HepG2 (cell line): Measurements from ENCODE around the gene WNT6. TPM values are rescaled to one million over a fixed set of nuclear protein-coding genes. Genes with fewer than 3 reads are reported as not detected.

Experiments
- ATAC-seq: fragments of 200-7000 bp; cut with Tn5 transposase; 3 replicates; pipeline ENCODE4 v1.9.1; 2020; ENCODE audit warnings: mild to moderate bottlenecking, moderate library complexity
- BruUV-seq: library from RNA; stranded (reverse); fragments of 400-500 nt; replicated peaks from 2 replicates; lab custom pipeline; 2021; lab: Mats Ljungman, UMichigan
- CTCF ChIA-PET: fragments of 300-600 bp; formaldehyde crosslinking; extraction: SDS; loops from one replicate; lab custom pipeline; 2021; ENCODE audit warnings: low total read pairs, inconsistent platforms, low intra/inter-chr PET ratio; lab: Yijun Ruan, JAX
- POLR2A ChIA-PET: fragments of 350-600 bp; sonication (Branson Sonifier 250); formaldehyde crosslinking; loops from one replicate; lab custom pipeline; 2020; ENCODE audit warnings: antibody characterized with exemption, inconsistent platforms; lab: Yijun Ruan, JAX
- DNase-seq: peaks from one replicate; pipeline ENCODE4 v3.0.0-alpha.2; 2015; ENCODE audit warnings: low spot score
- FAIRE-seq: peaks from 3 replicates; lab custom pipeline; 2011; peaks lifted over from hg19 to GRCh38; lab: Jason Lieb, UNC
- H2AFZ ChIP-seq: one replicate; pipeline ENCODE4 v1.6.1; 2011; ENCODE audit warnings: low read length, inconsistent platforms
- H3K27ac ChIP-seq: fragments of 300-600 bp; 3 replicates; pipeline ENCODE4 v1.8.0; 2011; ENCODE audit warnings: mixed run types, mild to moderate bottlenecking, mixed read lengths, low read length, inconsistent platforms; ENCODE audit not compliant: insufficient read depth; ENCODE audit errors: extremely low read length
- H3K27me3 ChIP-seq, 2 experiments: fragments of 200-600 bp in 1 of 2; 2 replicates in 1 of 2; 3 replicates in 1 of 2; pipeline versions ENCODE4 v1.6.0 to v1.8.0; 2011; ENCODE audit warnings: low read length in 2 of 2, mild to moderate bottlenecking in 2 of 2, moderate library complexity in 2 of 2, inconsistent platforms in 1 of 2; ENCODE audit not compliant: insufficient read depth in 2 of 2, control insufficient read depth in 1 of 2
- H3K36me3 ChIP-seq, 2 experiments: fragments of 200-600 bp in 1 of 2; replicated peaks in 1 of 2; 2 replicates in 1 of 2; 3 replicates in 1 of 2; pipeline versions ENCODE4 v1.5.1 to v1.8.0; 2011; ENCODE audit warnings: low read length in 2 of 2, inconsistent platforms in 1 of 2; ENCODE audit not compliant: insufficient read depth in 2 of 2, control insufficient read depth in 1 of 2
- H3K4me1 ChIP-seq: 2 replicates; pipeline ENCODE4 v1.5.1; 2012; ENCODE audit warnings: low read length, inconsistent platforms; ENCODE audit not compliant: insufficient read depth
- H3K4me2 ChIP-seq: 2 replicates; pipeline ENCODE4 v1.6.0; 2011; ENCODE audit warnings: low read depth, low read length, inconsistent platforms
- H3K4me3 ChIP-seq, 3 experiments: fragments of 200-600 bp in 1 of 3; sonication (generic), shearing (Covaris generic) in 1 of 3; replicated peaks in 1 of 3; 2 replicates each; pipeline ENCODE4 v1.5.1; 2011 to 2016; ENCODE audit warnings: low read length in 3 of 3, inconsistent platforms in 2 of 3, low read depth in 2 of 3, mild to moderate bottlenecking in 2 of 3, control low read depth in 1 of 3, mixed read lengths in 1 of 3; ENCODE audit not compliant: insufficient read depth in 1 of 3
- H3K79me2 ChIP-seq: one replicate; pipeline ENCODE4 v1.6.1; 2011; ENCODE audit warnings: low read length, inconsistent platforms; ENCODE audit not compliant: insufficient read depth
- H3K9ac ChIP-seq: 2 replicates; pipeline ENCODE4 v1.6.0; 2011; ENCODE audit warnings: mild to moderate bottlenecking, low read depth, low read length, inconsistent platforms; ENCODE audit not compliant: insufficient read depth
- H3K9me3 ChIP-seq: 2 replicates; pipeline ENCODE4 v1.5.1; 2012; ENCODE audit warnings: mild to moderate bottlenecking, low read length
- H4K20me1 ChIP-seq: 2 replicates; pipeline ENCODE4 v1.6.0; 2011; ENCODE audit warnings: inconsistent platforms, mild to moderate bottlenecking, low read length, moderate library complexity; ENCODE audit not compliant: insufficient read depth
- AGO1 ChIP-seq: fragments of 200-400 bp; formaldehyde crosslinking; IDR thresholded peaks from 2 replicates; pipeline ENCODE4 v1.6.1; 2017; ENCODE audit warnings: mild to moderate bottlenecking, low read depth, low read length, moderate library complexity; ENCODE audit not compliant: poor library complexity, severe bottlenecking
- ARID2 ChIP-seq: sonication (generic); formaldehyde crosslinking; IDR thresholded peaks from 2 replicates; pipeline ENCODE4 v1.8.1; 2022; ENCODE audit warnings: mild to moderate bottlenecking, missing genetic modification reagents, borderline replicate concordance
- ARNT2 ChIP-seq: sonication (generic); formaldehyde crosslinking; IDR thresholded peaks from 2 replicates; pipeline ENCODE4 v1.8.0; 2022; ENCODE audit warnings: mild to moderate bottlenecking, low read depth, missing genetic modification reagents, moderate library complexity
- CHD4 ChIP-seq: fragments of 200-600 bp; sonication (generic); IDR thresholded peaks from 2 replicates; pipeline ENCODE4 v1.7.0; 2017; ENCODE audit warnings: mild to moderate bottlenecking, low read length, borderline replicate concordance
- HDAC6 ChIP-seq: fragments of 200-600 bp; sonication (generic); IDR thresholded peaks from 2 replicates; pipeline ENCODE4 v1.7.0; 2017; ENCODE audit warnings: mild to moderate bottlenecking, antibody characterized with exemption, low read length, low read depth
- MTF2 ChIP-seq: sonication (generic); formaldehyde crosslinking; IDR thresholded peaks from 2 replicates; pipeline ENCODE4 v1.5.0; 2020; ENCODE audit warnings: missing genetic modification reagents, borderline replicate concordance
- SP5 ChIP-seq: IDR thresholded peaks from 2 replicates; pipeline ENCODE4 v1.6.1; 2016; ENCODE audit warnings: low read depth, borderline replicate concordance
- TBP ChIP-seq: sonication (generic); formaldehyde crosslinking; IDR thresholded peaks from 2 replicates; pipeline ENCODE4 v1.5.0; 2020; ENCODE audit warnings: missing genetic modification reagents
- WIZ ChIP-seq: sonication (generic); formaldehyde crosslinking; IDR thresholded peaks from 2 replicates; pipeline ENCODE4 v1.5.1; 2020; ENCODE audit warnings: mild to moderate bottlenecking, missing genetic modification reagents
- XRCC5 ChIP-seq: fragments of 200-400 bp; formaldehyde crosslinking; optimal IDR thresholded peaks from 2 replicates; pipeline ENCODE3; 2017; ENCODE audit warnings: mild to moderate bottlenecking, low read length
- YEATS2 ChIP-seq: sonication (generic); formaldehyde crosslinking; IDR thresholded peaks from 2 replicates; pipeline ENCODE4 v1.4.0; 2020; ENCODE audit warnings: missing genetic modification reagents, borderline replicate concordance
- ZBTB37 ChIP-seq: sonication (generic); formaldehyde crosslinking; IDR thresholded peaks from 2 replicates; pipeline ENCODE4 v1.4.0; 2020; ENCODE audit warnings: mild to moderate bottlenecking, missing genetic modification reagents
- ZNF263 ChIP-seq: sonication (generic); formaldehyde crosslinking; IDR thresholded peaks from 2 replicates; pipeline ENCODE4 v1.4.0; 2020; ENCODE audit warnings: missing genetic modification reagents
- ZNF543 ChIP-seq: sonication (generic); formaldehyde crosslinking; IDR thresholded peaks from 2 replicates; pipeline ENCODE4 v1.4.0; 2020; ENCODE audit warnings: mild to moderate bottlenecking, missing genetic modification reagents
- ZNF629 ChIP-seq: sonication (generic); formaldehyde crosslinking; conservative IDR thresholded peaks from 2 replicates; pipeline ENCODE4 v1.5.0; 2020; ENCODE audit warnings: missing genetic modification reagents
- ZNF724P ChIP-seq: sonication (generic); formaldehyde crosslinking; IDR thresholded peaks from 2 replicates; pipeline ENCODE4 v1.8.0; 2022; ENCODE audit warnings: missing genetic modification reagents, borderline replicate concordance
- WGBS: methylation state at CpG from one replicate; pipeline ENCODE4 v1.1.6; 2017; ENCODE audit warnings: low lambda C conversion rate; 5-methylcytosine and 5-hydroxymethylcytosine counted together
- in situ Hi-C: cut with HindIII; loops from 2 replicates; pipeline ENCODE4 v1.10.0; 2017; ENCODE audit warnings: low pct_unique_long_range_greater_than_20kb; ENCODE audit not compliant: extremely low pct_ligation_motif_present
- intact Hi-C: fragments of 100-400 bp; cut with micrococcal nuclease; formaldehyde crosslinking; loops from one replicate; pipeline ENCODE4 v1.10.0; 2022; ENCODE audit not compliant: unreplicated experiment
- polyA plus RNA-seq, 8 experiments: library from polyadenylated mRNA; depleted of rRNA in 3 of 8; stranded (reverse) in 7 of 8; unstranded in 1 of 8; fragments of >200 nt; fragmentation: Illumina TruSeq in 4 of 8; extraction: Trizol in 4 of 8; gene quantifications; 2 replicates each; pipeline versions ENCODE4 v1.2.1 to v1.2.3, GENCODE V29; 2011 to 2016; ENCODE audit warnings: low read depth in 4 of 8, missing spikeins in 1 of 8, mixed read lengths in 1 of 8; ENCODE audit not compliant: insufficient read depth in 1 of 8
- total RNA-seq, 5 experiments: library from RNA; depleted of rRNA; stranded (reverse); fragments of >200 nt; fragmentation: Illumina TruSeq; extraction: Trizol; gene quantifications; 2 replicates each; pipeline ENCODE4 v1.2.3, GENCODE V29; 2016; ENCODE audit warnings: low read depth in 1 of 5
- TF ChIP-seq, protein P1 (sequence below): fragments of 450-650 bp; IDR thresholded peaks from 2 replicates; pipeline ENCODE4 v1.6.1; 2016
- TF ChIP-seq, protein P2 (sequence below): sonication (generic); IDR thresholded peaks from 2 replicates; pipeline ENCODE4 v1.6.1; 2016; ENCODE audit warnings: low read depth, borderline replicate concordance

Gene WNT6
- total and polyA plus RNA-seq, 2 of the 13 experiments (the other 11 are each of a cell fraction or from before 2014, with no cell fraction given): 0.20 TPM; not detected in 1

DNA sequence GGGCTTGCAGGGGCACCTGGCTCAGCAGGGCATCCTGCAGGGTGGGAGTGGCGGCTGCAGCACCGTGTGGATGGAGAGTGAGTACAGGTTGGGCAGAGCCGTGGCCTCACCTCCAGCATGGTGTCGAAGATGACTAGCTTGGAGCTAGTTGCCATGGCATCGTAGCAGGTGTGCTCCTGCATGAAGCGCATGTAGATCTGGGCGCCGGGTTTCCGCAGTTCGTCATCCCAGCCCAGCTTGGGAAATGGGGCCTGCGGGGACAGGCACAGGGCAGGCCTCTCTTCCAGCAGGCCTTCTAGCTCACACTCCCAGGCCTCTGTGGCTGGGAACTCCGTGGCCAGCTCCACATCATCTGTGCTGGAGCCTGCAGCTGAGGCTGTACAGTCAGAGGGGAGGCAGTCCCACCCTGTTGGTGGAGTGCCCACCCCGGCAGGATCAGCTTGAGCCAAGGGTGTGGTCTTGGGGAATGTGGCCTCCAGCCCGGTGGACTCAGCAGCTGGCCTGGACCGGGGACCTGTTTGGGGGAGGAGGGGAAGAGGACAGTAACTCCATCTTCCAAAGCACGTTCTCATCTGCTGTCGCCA lies 29.6 kb upstream of the WNT6 start:
- no peaks in the 10 kb centered on the region for H3K79me2 ChIP-seq
- DNase-seq (no peak), FAIRE-seq (no peak), ATAC-seq (peak; percentile 13)
- H3K9me3 ChIP-seq: no peaks in the 10 kb centered on the region
- H3K4me1 ChIP-seq: peaks cover 40% of the 10 kb centered on the region
- H3K9ac ChIP-seq: no peak overlapping the region
- intact Hi-C loops: no loop called here
- H3K27ac ChIP-seq: no peak overlapping the region
- no peaks in the 10 kb centered on the region for H3K36me3 ChIP-seq
- WGBS: 31% methylated on average over 8 of the region's 17 CpGs
- H3K4me3 ChIP-seq: no peak overlapping the region
- peaks cover 16 to 75% of the 10 kb centered on the region in 2 experiments; a peak in 4 of 5 replicates for H3K27me3 ChIP-seq
- ChIA-PET CTCF (no interaction called here), POLR2A (interaction anchor here (0.6 to 1.6 kb wide), 2 partner anchors 21 to 48 kb away, joined by 5 read pairs; partner anchors contain the start of gene CYP27A1)
- no peak overlapping the region for H3K4me2 ChIP-seq
- BruUV-seq: no TSS peak
- H4K20me1 ChIP-seq: no peaks in the 10 kb centered on the region
- in situ Hi-C loops: loop anchor here (25.0 kb wide), 1 partner anchor 93 kb away; no protein-coding TSS in a partner anchor
- TF ChIP-seq YEATS2 (CRISPR knock-in tag) (no peak), ZNF629 (CRISPR knock-in tag) (no peak), SP5 (no peak), ZNF263 (CRISPR knock-in tag) (no peak), ARNT2 (no peak), MTF2 (CRISPR knock-in tag) (no peak), XRCC5 (no peak), TBP (no peak), HDAC6 (no peak), AGO1 (no peak), ZNF724P (CRISPR knock-in tag) (no peak), WIZ (CRISPR knock-in tag) (no peak), CHD4 (no peak), ZNF543 (no peak), ZBTB37 (CRISPR knock-in tag) (no peak), ARID2 (CRISPR knock-in tag) (no peak)
- TF ChIP-seq, protein P1, sequence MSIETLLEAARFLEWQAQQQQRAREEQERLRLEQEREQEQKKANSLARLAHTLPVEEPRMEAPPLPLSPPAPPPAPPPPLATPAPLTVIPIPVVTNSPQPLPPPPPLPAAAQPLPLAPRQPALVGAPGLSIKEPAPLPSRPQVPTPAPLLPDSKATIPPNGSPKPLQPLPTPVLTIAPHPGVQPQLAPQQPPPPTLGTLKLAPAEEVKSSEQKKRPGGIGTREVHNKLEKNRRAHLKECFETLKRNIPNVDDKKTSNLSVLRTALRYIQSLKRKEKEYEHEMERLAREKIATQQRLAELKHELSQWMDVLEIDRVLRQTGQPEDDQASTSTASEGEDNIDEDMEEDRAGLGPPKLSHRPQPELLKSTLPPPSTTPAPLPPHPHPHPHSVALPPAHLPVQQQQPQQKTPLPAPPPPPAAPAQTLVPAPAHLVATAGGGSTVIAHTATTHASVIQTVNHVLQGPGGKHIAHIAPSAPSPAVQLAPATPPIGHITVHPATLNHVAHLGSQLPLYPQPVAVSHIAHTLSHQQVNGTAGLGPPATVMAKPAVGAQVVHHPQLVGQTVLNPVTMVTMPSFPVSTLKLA: no peak
- TF ChIP-seq, protein P2, sequence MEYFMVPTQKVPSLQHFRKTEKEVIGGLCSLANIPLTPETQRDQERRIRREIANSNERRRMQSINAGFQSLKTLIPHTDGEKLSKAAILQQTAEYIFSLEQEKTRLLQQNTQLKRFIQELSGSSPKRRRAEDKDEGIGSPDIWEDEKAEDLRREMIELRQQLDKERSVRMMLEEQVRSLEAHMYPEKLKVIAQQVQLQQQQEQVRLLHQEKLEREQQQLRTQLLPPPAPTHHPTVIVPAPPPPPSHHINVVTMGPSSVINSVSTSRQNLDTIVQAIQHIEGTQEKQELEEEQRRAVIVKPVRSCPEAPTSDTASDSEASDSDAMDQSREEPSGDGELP: no peak
- no peak overlapping the region for H2AFZ ChIP-seq
